ENCODE data around the gene NCF2. TPM values are rescaled to one million over a fixed set of nuclear protein-coding genes. Genes with fewer than 3 reads are reported as not detected.

NCF2 gene
- total RNA-seq, 1 experiment from 2014 or later, result 0.08 TPM

GRCh38 chr1:183570451-183570850 is 19.8 kb downstream of the NCF2 start:
- DNase-seq (ENCODE audit: low read depth, low spot score), result no peak
- in situ Hi-C loops (cut with HindIII; ENCODE audit: low pct_unique_long_range_greater_than_20kb, low sequenced_read_pairs), result no loop called here

DNA sequence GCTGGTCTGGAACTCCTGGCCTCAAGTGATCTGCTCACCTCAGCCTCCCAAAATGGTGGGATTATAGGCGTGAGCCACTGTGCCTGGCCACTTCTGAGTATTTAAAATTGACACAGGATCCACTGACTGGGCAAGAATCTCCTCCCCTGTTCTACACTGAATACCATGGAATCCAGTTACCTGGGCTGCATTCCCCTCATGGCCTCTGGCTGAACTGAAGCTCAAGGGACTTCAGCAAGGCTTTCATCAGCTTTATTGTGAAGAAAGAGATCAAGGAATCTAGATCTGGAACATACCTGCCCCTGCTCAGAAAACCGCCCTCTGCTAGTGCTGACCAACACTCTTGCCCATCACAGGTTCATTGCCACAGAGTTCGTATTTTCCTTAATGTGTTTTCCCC is 20.5 kb downstream of the NCF2 start:
- no peak for DNase-seq (ENCODE audit: low read depth, low spot score)
- in situ Hi-C loops (cut with HindIII; ENCODE audit: low pct_unique_long_range_greater_than_20kb, low sequenced_read_pairs), result no loop called here

GRCh38 chr1:183569141-183569540 is 21.1 kb downstream of the NCF2 start:
- no peak for DNase-seq (ENCODE audit: low read depth, low spot score)
- in situ Hi-C loops (cut with HindIII; ENCODE audit: low pct_unique_long_range_greater_than_20kb, low sequenced_read_pairs), result no loop called here

DNA sequence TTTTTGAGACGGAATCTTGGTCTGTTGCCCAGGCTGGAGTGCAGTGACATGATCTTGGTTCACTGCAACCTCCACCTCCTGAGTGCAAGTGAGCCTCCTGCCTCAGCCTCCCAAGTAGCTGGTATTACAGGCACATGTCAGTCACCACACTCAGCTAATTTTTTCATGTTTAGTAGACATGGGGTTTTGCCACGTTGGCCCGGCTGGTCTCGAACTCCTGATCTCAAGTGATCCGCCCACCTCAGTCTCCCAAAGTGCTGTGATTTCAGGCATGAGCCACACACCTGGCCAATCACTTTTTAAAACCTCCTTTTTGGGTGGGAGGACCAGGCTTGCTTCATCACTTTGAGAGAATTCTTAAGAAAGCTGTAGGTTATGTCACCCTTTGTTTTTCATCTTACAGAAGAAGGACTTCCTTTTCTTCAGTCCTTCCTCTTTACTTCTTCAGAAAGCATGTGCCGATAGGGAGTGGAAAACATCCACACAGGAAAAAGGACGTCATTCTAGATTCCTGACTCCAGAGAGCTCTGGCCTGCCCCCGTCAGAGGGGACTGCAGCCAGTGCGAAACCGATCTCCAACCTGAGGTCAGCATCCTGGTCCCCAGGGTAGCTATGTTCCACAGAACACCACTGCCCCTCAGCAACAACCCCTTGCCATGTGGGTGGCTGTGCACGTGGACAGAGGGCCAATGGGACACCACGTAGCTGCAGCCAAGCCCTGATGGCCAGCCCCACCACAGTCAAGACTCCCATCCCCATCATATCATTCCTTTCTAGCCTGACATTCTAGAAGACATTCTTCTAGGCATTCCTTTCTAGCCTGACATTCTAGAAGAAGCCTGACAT is 21.9 kb downstream of the NCF2 start:
- in situ Hi-C loops (cut with HindIII; ENCODE audit: low pct_unique_long_range_greater_than_20kb, low sequenced_read_pairs), result no loop called here
- DNase-seq (ENCODE audit: low read depth, low spot score), result no peak

DNA sequence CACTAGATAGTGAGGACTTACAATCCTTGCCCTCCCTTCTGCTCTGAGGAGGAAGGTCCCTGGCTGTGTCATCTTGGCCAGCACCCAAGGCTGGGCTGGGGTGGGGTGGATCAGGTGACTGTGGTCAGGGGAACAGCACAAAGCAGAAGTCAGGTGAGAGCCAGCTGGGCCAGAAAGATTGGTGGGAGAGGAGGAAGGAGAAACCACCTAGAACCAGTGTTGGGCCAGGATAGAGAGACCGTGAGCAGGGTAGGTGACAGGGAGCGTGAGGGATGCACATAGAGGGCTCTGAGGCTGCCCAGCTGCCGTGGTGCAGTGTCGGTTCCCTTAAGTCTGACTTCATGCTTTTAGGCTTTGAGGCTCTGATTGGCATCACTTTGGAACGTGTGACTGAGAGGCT is 22.7 kb downstream of the NCF2 start:
- in situ Hi-C loops (cut with HindIII; ENCODE audit: low pct_unique_long_range_greater_than_20kb, low sequenced_read_pairs), result no loop called here
- peak; percentile 23 for DNase-seq (ENCODE audit: low read depth, low spot score)

- in situ Hi-C loops (cut with HindIII; ENCODE audit: low pct_unique_long_range_greater_than_20kb, low sequenced_read_pairs), result no loop called here
- DNase-seq (ENCODE audit: low read depth, low spot score), result no peak
Measured at GRCh38 chr1:183566026-183566425, 24.2 kb downstream of the NCF2 start.

GRCh38 chr1:183565261-183565660 is 25.0 kb downstream of the NCF2 start:
- DNase-seq (ENCODE audit: low read depth, low spot score), result no peak
- in situ Hi-C loops (cut with HindIII; ENCODE audit: low pct_unique_long_range_greater_than_20kb, low sequenced_read_pairs), result no loop called here

DNA sequence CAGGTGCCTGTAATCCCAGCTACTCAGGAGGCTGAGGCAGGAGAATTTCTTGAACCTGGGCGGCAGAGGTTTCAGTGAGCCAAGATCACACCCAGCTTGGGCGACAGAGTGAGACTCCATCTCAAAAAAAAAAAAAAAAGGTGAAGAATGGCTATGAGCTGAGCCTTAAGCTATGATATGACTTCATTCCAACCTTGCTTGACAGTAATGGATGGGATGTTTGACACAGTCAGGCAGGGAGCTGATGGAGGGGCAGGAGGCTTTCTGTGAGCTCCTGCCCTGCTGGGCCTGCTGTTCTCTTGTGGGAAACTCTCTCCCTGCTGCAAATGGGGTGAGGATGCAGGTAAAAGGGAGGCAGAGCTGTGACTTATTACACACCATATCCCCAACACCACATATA is 27.6 kb downstream of the NCF2 start:
- in situ Hi-C loops (cut with HindIII; ENCODE audit: low pct_unique_long_range_greater_than_20kb, low sequenced_read_pairs), result no loop called here
- DNase-seq (ENCODE audit: low read depth, low spot score), result no peak

GRCh38 chr1:183559061-183559460 is 31.2 kb downstream of the NCF2 start:
- DNase-seq (ENCODE audit: low read depth, low spot score), result no peak
- in situ Hi-C loops (cut with HindIII; ENCODE audit: low pct_unique_long_range_greater_than_20kb, low sequenced_read_pairs), result no loop called here

DNA sequence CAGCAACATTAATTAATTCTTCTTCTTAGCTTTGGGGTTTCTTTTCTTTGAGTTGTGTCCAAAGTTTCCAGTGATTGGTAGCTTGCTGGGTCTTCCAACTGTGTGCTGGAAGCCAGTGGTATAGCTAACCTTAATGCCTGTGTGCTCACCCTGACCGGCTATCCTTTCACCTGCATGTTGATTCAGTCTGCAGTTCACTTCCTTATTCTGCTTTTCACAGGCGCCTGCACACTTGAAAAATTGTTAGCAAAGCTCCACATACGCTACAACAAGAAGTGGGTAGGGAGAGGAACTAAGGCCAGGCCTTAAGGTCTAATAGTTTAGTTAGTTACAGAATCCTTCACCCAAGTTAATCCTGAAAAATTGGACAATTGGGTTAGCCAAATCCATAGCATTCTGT is 35.7 kb downstream of the NCF2 start:
- in situ Hi-C loops (cut with HindIII; ENCODE audit: low pct_unique_long_range_greater_than_20kb, low sequenced_read_pairs), result no loop called here
- no peak for DNase-seq (ENCODE audit: low read depth, low spot score)

DNA sequence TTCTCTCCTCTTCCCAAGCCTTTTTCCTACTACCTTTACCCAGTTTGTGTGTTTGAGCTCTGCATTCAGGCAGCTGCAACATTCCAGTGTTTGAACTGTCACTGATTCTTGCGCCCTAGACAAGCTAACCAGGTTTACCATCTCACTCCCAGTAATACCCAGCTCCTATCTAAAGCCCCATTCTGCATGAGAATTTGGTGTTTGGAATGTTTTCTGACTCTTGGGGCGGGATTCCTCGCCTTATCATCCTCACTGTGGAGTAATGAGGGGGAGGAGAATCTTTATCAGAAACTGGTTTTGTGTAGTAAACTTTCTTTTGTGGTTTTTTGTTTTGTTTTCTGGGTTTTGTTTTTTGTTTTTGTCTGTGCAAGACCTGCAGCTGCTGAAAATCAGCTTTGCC is 36.5 kb downstream of the NCF2 start:
- DNase-seq (ENCODE audit: low read depth, low spot score), result no peak
- in situ Hi-C loops (cut with HindIII; ENCODE audit: low pct_unique_long_range_greater_than_20kb, low sequenced_read_pairs), result no loop called here

GRCh38 chr1:183553331-183553730 is 36.9 kb downstream of the NCF2 start:
- in situ Hi-C loops (cut with HindIII; ENCODE audit: low pct_unique_long_range_greater_than_20kb, low sequenced_read_pairs), result no loop called here

DNA sequence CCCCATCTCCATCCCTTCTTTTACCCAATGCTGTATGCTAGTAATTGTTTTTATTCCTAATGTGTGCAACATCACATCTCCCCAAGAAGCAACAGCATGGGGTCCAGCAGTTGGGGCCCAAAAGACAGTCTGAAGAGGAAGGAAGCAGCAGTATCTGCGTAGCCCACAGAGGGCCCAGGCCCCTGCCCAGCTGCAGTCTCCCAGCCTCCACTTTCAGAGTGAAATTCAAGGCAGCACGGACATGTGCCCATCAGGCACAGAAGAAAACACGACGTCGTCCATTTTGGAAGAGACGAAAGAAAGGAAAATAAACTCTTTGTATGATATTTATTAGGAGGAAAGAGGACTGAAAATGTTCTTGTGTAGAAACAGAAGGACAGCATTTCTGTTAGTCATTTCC is 37.4 kb downstream of the NCF2 start:
- no peak for DNase-seq (ENCODE audit: low read depth, low spot score)
- in situ Hi-C loops (cut with HindIII; ENCODE audit: low pct_unique_long_range_greater_than_20kb, low sequenced_read_pairs), result no loop called here

More at GRCh38 chr1:183553331-183553730, 36.9 kb downstream of the NCF2 start:
- no peak for DNase-seq (ENCODE audit: low read depth, low spot score)

DNA sequence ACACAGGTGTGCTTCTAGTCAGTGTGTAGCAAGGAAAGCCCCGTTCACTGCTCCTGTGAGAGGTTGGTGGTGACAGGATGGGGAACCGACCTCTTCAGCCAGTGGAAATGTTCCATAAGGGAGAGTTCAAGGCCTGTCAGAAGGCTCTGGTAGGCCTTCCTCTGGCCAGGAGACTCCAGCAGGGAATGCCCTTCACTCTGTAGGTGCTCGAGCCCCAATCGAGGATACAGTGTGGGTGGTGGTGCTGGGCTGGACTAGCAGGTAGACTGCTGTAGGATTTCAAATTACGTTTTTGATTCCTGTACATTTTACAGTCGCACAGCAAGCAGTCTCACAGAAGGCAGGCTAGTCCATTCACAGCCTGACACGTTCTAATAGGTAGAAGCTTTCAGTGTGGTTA is 37.8 kb downstream of the NCF2 start:
- in situ Hi-C loops (cut with HindIII; ENCODE audit: low pct_unique_long_range_greater_than_20kb, low sequenced_read_pairs), result no loop called here
- DNase-seq (ENCODE audit: low read depth, low spot score), result no peak

DNA sequence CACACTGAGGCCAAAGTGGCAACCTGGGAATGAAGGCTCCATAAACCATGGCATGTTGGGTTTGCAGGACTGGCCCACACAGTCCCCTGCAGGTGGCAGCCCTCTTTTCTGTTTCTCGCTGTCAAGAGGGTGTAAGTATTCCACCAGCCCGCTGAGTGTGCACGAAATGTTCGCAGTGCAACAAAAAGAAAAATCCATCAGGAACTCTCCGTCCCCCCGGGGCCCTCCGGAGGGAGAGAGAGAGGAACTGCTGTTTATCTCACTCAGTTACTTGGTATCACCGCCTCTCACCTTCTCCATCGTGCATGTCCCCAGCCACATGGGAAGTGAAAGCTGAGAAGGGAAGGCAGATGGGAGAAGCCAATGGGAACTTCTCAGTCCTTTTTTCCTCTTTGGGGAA is 38.3 kb downstream of the NCF2 start:
- in situ Hi-C loops (cut with HindIII; ENCODE audit: low pct_unique_long_range_greater_than_20kb, low sequenced_read_pairs), result no loop called here

GRCh38 chr1:183550915-183551314 is 39.3 kb downstream of the NCF2 start:
- in situ Hi-C loops (cut with HindIII; ENCODE audit: low pct_unique_long_range_greater_than_20kb, low sequenced_read_pairs), result no loop called here

More for the DNA sequence above, 38.3 kb downstream of the NCF2 start:
- DNase-seq (ENCODE audit: low read depth, low spot score), result no peak

DNA sequence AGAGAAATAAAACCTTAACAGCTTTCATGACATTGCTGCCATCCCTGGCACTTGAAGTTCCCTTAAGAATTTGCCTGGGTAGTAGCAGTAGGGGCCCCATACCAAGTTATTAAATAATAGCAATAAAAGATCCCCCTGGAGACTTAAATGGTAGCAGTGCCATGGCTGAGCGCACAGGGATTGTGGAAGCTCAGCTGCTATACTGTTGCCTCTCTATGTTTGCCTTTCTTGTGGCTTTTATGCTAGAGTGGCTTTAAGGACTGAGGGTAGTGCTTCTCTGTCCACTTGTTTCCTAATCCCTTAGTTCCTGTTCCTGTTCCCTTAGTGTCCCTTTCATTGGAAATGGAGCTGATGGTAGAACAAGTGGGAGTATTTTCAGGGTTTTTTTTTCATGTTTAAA is 42.1 kb downstream of the NCF2 start:
- in situ Hi-C loops (cut with HindIII; ENCODE audit: low pct_unique_long_range_greater_than_20kb, low sequenced_read_pairs), result no loop called here
- DNase-seq (ENCODE audit: low read depth, low spot score), result no peak

More at GRCh38 chr1:183550915-183551314, 39.3 kb downstream of the NCF2 start:
- DNase-seq (ENCODE audit: low read depth, low spot score), result no peak

DNA sequence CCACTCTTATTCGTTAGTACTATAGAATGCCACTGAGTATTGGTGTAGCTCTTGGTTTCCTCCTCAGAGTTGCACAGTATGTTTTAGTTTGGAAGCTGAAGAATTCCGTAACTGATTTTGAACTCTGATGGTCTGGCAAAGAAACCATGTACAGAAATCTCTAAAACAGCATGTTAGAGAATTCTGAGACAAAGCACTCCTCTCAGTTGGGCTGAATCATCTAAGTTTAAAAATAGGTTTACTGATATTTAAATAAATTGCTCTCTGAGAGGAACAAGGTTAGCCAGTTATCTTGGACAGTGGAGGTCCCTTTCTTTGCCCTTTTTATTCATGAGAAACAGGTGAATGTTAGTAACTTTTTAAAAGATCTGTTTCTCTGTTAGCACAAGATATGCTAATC is 43.8 kb downstream of the NCF2 start:
- in situ Hi-C loops (cut with HindIII; ENCODE audit: low pct_unique_long_range_greater_than_20kb, low sequenced_read_pairs), result no loop called here
- DNase-seq (ENCODE audit: low read depth, low spot score), result no peak

DNA sequence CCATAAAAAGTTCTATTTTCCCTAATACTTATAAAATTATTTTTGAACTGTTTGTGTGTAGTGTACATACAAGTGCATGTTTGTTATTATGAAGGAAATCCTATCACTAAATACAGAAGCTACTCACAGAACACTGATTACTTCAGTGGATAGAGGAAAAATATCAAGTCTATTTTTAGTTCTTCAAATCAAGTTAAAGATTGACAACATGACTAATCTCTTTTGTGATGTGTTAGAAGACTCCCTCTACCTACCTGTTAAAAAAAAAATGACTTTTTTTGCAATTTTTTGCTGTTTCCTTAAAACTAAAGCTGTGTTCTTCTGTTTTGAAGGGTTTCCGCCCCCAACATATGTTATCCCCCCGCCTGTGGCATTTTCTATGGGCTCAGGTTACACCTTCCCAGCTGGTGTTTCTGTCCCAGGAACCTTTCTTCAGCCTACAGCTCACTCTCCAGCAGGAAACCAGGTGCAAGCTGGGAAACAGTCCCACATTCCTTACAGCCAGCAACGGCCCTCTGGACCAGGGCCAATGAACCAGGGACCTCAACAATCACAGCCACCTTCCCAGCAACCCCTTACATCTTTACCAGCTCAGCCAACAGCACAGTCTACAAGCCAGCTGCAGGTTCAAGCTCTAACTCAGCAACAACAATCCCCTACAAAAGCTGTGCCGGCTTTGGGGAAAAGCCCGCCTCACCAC is 45.5 kb downstream of the NCF2 start:
- in situ Hi-C loops (cut with HindIII; ENCODE audit: low pct_unique_long_range_greater_than_20kb, low sequenced_read_pairs), result no loop called here
- no peak for DNase-seq (ENCODE audit: low read depth, low spot score)
